Measurements from ENCODE around the gene CANT1.

DNA sequence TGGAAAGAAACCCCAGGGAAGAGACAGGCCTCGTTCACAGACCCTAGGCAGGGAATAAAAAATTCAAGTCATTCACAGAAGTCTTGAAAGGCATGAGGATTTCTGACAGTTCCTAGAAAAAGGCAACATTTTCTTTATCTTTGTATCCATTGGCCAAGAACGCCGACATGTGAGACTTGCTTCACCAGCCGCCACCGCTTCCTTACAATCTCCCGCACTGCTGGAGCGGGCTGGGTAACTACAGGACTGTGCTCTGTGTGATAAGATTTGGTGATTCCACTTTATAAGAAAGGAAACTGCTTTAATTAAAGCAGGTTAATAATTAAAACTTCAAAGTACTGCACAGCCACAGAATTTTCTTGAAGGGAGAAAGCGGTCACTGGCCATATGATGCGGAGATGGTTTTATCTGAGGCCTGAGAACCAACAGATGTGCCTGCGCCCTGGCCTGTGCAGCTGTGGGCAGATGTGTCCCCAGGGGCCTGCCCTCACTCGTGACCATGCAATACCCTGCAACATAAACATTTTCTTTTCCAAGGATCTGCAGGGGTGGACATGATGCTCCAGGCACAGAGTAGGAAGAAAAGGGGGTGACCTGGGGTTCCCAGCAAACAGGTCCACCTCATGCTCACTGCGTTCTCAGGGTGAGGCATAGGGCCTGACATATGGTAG, 16.9 kb downstream of the CANT1 start:
- TF ChIP-seq, protein P1, sequence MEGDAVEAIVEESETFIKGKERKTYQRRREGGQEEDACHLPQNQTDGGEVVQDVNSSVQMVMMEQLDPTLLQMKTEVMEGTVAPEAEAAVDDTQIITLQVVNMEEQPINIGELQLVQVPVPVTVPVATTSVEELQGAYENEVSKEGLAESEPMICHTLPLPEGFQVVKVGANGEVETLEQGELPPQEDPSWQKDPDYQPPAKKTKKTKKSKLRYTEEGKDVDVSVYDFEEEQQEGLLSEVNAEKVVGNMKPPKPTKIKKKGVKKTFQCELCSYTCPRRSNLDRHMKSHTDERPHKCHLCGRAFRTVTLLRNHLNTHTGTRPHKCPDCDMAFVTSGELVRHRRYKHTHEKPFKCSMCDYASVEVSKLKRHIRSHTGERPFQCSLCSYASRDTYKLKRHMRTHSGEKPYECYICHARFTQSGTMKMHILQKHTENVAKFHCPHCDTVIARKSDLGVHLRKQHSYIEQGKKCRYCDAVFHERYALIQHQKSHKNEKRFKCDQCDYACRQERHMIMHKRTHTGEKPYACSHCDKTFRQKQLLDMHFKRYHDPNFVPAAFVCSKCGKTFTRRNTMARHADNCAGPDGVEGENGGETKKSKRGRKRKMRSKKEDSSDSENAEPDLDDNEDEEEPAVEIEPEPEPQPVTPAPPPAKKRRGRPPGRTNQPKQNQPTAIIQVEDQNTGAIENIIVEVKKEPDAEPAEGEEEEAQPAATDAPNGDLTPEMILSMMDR (IDR thresholded peaks at IDR 0.05): no peak
- no peak for TF ChIP-seq POLR2A (IDR thresholded peaks at IDR 0.05)
